OCI-LY1 (cell line): Measurements from ENCODE around the gene PDS5B.

Experiments used
- H2AFZ ChIP-seq: fragments of 200-600 bp; sonication (generic), shearing (Covaris generic); 2 replicates; pipeline ENCODE4 v1.6.0; 2014; ENCODE audit warnings: antibody characterized with exemption, mild to moderate bottlenecking, low read length
- H3F3A ChIP-seq: fragments of 200-600 bp; sonication (generic), shearing (Covaris generic); 2 replicates; pipeline ENCODE4 v1.6.0; 2014; ENCODE audit warnings: mild to moderate bottlenecking, antibody characterized with exemption, low read length, moderate library complexity; ENCODE audit not compliant: insufficient read depth
- H3K27ac ChIP-seq: fragments of 200-600 bp; sonication (generic); 2 replicates; pipeline ENCODE4 v1.5.1; 2014; ENCODE audit warnings: low read length, mixed run types, mild to moderate bottlenecking, low read depth; ENCODE audit not compliant: poor library complexity, severe bottlenecking
- H3K27me3 ChIP-seq: fragments of 200-600 bp; sonication (generic); 2 replicates; pipeline ENCODE4 v1.6.0; 2014; ENCODE audit warnings: antibody characterized with exemption, mild to moderate bottlenecking, low read length, moderate library complexity; ENCODE audit not compliant: insufficient read depth
- H3K36me3 ChIP-seq: fragments of 200-600 bp; sonication (generic); 2 replicates; pipeline ENCODE4 v1.6.1; 2014; ENCODE audit warnings: mild to moderate bottlenecking, antibody characterized with exemption, low read length, moderate library complexity, mixed read lengths; ENCODE audit not compliant: insufficient read depth
- H3K4me1 ChIP-seq: fragments of 200-600 bp; sonication (generic); 2 replicates; pipeline ENCODE4 v1.5.1; 2014; ENCODE audit warnings: mild to moderate bottlenecking, low read length, moderate library complexity; ENCODE audit not compliant: insufficient read depth, severe bottlenecking
- H3K4me2 ChIP-seq: fragments of 200-600 bp; sonication (generic), shearing (Covaris generic); 2 replicates; pipeline ENCODE4 v1.6.1; 2014; ENCODE audit warnings: low read length
- H3K4me3 ChIP-seq: fragments of 200-600 bp; sonication (generic); 2 replicates; pipeline ENCODE4 v1.5.1; 2014; ENCODE audit warnings: low read length, low read depth, mild to moderate bottlenecking, mixed read lengths; ENCODE audit not compliant: poor library complexity, severe bottlenecking
- H3K79me2 ChIP-seq: fragments of 200-600 bp; shearing (Covaris generic); 2 replicates; pipeline ENCODE4 v1.6.1; 2016; ENCODE audit warnings: mixed run types, low read length, mixed read lengths; ENCODE audit not compliant: insufficient read depth
- H3K9ac ChIP-seq: fragments of 200-600 bp; sonication (generic), shearing (Covaris generic); 2 replicates; pipeline ENCODE4 v1.6.1; 2014; ENCODE audit warnings: mild to moderate bottlenecking, low read length, mixed read lengths
- H3K9me2 ChIP-seq: fragments of 200-600 bp; sonication (generic), shearing (Covaris generic); 2 replicates; pipeline ENCODE4 v1.6.1; 2014; ENCODE audit warnings: low read depth, mild to moderate bottlenecking, low read length, mixed read lengths
- H3K9me3 ChIP-seq: fragments of 200-600 bp; shearing (Covaris generic); 2 replicates; pipeline ENCODE4 v1.6.1; 2014; ENCODE audit warnings: low read length, mixed read lengths
- H4K20me1 ChIP-seq: fragments of 200-600 bp; sonication (generic), shearing (Covaris generic); 2 replicates; pipeline ENCODE4 v1.6.0; 2016; ENCODE audit warnings: mild to moderate bottlenecking, low read length; ENCODE audit not compliant: insufficient read depth
- EZH2 ChIP-seq: fragments of 200-600 bp; sonication (generic), shearing (Covaris generic); IDR thresholded peaks from 2 replicates; pipeline ENCODE4 v1.8.0; 2017; ENCODE audit warnings: borderline replicate concordance, mixed run types, mild to moderate bottlenecking, antibody characterized with exemption, low read length, moderate library complexity, mixed read lengths
- TF ChIP-seq, protein P1 (sequence below): fragments of 200-600 bp; sonication (generic), shearing (Covaris generic); IDR thresholded peaks from 2 replicates; pipeline ENCODE4 v1.5.1; 2017; ENCODE audit warnings: mild to moderate bottlenecking, antibody characterized with exemption, low read length, moderate library complexity, mixed read lengths

PDS5B gene

GRCh38 chr13:32752997-32753606, 166.8 kb downstream of the PDS5B start:
- no peaks in the 10 kb centered on the region for H3F3A ChIP-seq
- H3K4me2 ChIP-seq: no peak overlapping the region
- no peak overlapping the region for H2AFZ ChIP-seq
- TF ChIP-seq EZH2: no peak
- TF ChIP-seq, protein P1, sequence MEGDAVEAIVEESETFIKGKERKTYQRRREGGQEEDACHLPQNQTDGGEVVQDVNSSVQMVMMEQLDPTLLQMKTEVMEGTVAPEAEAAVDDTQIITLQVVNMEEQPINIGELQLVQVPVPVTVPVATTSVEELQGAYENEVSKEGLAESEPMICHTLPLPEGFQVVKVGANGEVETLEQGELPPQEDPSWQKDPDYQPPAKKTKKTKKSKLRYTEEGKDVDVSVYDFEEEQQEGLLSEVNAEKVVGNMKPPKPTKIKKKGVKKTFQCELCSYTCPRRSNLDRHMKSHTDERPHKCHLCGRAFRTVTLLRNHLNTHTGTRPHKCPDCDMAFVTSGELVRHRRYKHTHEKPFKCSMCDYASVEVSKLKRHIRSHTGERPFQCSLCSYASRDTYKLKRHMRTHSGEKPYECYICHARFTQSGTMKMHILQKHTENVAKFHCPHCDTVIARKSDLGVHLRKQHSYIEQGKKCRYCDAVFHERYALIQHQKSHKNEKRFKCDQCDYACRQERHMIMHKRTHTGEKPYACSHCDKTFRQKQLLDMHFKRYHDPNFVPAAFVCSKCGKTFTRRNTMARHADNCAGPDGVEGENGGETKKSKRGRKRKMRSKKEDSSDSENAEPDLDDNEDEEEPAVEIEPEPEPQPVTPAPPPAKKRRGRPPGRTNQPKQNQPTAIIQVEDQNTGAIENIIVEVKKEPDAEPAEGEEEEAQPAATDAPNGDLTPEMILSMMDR: no peak
- H3K9me3 ChIP-seq: no peaks in the 10 kb centered on the region
- H3K27ac ChIP-seq: no peak overlapping the region
- H4K20me1 ChIP-seq: no peaks in the 10 kb centered on the region
- H3K36me3 ChIP-seq: peaks cover 8% of the 10 kb centered on the region
- no peaks in the 10 kb centered on the region for H3K79me2 ChIP-seq
- no peak overlapping the region for H3K9ac ChIP-seq
- H3K27me3 ChIP-seq: no peaks in the 10 kb centered on the region
- H3K4me1 ChIP-seq: no peaks in the 10 kb centered on the region
- H3K9me2 ChIP-seq: no peaks in the 10 kb centered on the region
- H3K4me3 ChIP-seq: no peak overlapping the region

GRCh38 chr13:32754179-32754578, 167.9 kb downstream of the PDS5B start:
- Histone ChIP-seq H3K9ac (no peak overlapping the region), H3K4me3 (no peak overlapping the region), H3K4me1 (no peaks in the 10 kb centered on the region), H3K27me3 (no peaks in the 10 kb centered on the region), H4K20me1 (no peaks in the 10 kb centered on the region), H3K4me2 (no peak overlapping the region), H3K9me3 (no peaks in the 10 kb centered on the region), H2AFZ (no peak overlapping the region), H3K9me2 (no peaks in the 10 kb centered on the region), H3K36me3 (peaks cover 14% of the 10 kb centered on the region), H3F3A (no peaks in the 10 kb centered on the region), H3K79me2 (no peaks in the 10 kb centered on the region), H3K27ac (no peak overlapping the region)
- no peak for TF ChIP-seq EZH2
- TF ChIP-seq, protein P1: no peak

DNA sequence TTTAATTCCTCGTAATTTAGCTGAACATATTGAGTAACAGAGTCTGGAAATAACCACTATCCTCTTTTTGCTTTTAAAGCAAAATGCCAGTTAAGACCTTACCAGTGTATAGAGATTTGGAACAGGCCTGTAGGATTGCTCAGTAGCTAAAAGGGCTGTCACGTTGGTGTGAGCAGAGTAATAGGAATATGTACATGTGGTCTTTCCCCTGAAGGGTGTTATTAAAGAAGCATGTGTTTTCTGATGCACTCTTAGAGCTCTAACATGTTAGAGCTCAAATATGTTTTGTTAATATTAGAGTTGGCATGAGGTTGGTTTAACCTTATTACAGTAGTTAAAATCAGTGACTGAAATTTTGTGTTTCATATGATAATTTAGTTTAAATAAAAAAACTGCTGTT, 172.9 kb downstream of the PDS5B start:
- no peaks in the 10 kb centered on the region for H3K9me2 ChIP-seq
- no peaks in the 10 kb centered on the region for H3K79me2 ChIP-seq
- H3K9me3 ChIP-seq: no peaks in the 10 kb centered on the region
- no peak overlapping the region for H3K9ac ChIP-seq
- TF ChIP-seq EZH2: no peak
- TF ChIP-seq, protein P1: no peak
- H2AFZ ChIP-seq: no peak overlapping the region
- H3F3A ChIP-seq: no peaks in the 10 kb centered on the region
- H3K36me3 ChIP-seq: peaks cover 34% of the 10 kb centered on the region
- H3K27ac ChIP-seq: no peak overlapping the region
- H4K20me1 ChIP-seq: no peaks in the 10 kb centered on the region
- no peaks in the 10 kb centered on the region for H3K27me3 ChIP-seq
- H3K4me3 ChIP-seq: no peak overlapping the region
- H3K4me2 ChIP-seq: no peak overlapping the region
- no peaks in the 10 kb centered on the region for H3K4me1 ChIP-seq
